Fibroblast of lung (primary cell): ENCODE data around the gene RNPEPL1. TPM values are rescaled to one million over a fixed set of nuclear protein-coding genes. Genes with fewer than 3 reads are reported as not detected.
"Not testable (repeated sequence)": the region's sequence is repeated elsewhere in the genome, so short reads cannot be mapped to it uniquely, and the experiment has no call there.

Experiments
- DNase-seq, 2 donors: peaks; one replicate each; pipeline versions ENCODE4 v3.0.0 to v3.0.0-alpha.2; 2010; ENCODE audit warnings: low read depth in 2 of 2
- H2AFZ ChIP-seq: 2 replicates; pipeline ENCODE4 v1.5.1; 2012; ENCODE audit warnings: low read length, control low read depth, inconsistent platforms
- H3K27ac ChIP-seq: 2 replicates; pipeline ENCODE4 v1.5.1; 2011; ENCODE audit warnings: low read length, control low read depth; ENCODE audit not compliant: insufficient read depth
- H3K27me3 ChIP-seq: 2 replicates; pipeline ENCODE4 v1.5.1; 2011; ENCODE audit warnings: mild to moderate bottlenecking, low read length; ENCODE audit not compliant: control insufficient read depth, insufficient read depth
- H3K36me3 ChIP-seq: 2 replicates; pipeline ENCODE4 v1.5.1; 2011; ENCODE audit warnings: low read length; ENCODE audit not compliant: control insufficient read depth, insufficient read depth
- H3K4me1 ChIP-seq: 2 replicates; pipeline ENCODE4 v1.5.1; 2011; ENCODE audit warnings: low read length; ENCODE audit not compliant: control insufficient read depth, insufficient read depth; ENCODE audit errors: extremely low read depth
- H3K4me2 ChIP-seq: 2 replicates; pipeline ENCODE4 v1.5.1; 2011; ENCODE audit warnings: low read length, control low read depth; ENCODE audit not compliant: insufficient read depth; ENCODE audit errors: extremely low read depth
- H3K4me3 ChIP-seq, 4 experiments: fragments of 200-600 bp in 1 of 4; sonication (generic) in 1 of 4; replicated peaks in 1 of 4; 2 replicates each; pipeline ENCODE4 v1.5.1; 2011 to 2016; ENCODE audit warnings: low read length in 4 of 4, low read depth in 3 of 4, mild to moderate bottlenecking in 3 of 4, control low read depth in 2 of 4, inconsistent platforms in 1 of 4, mixed read lengths in 1 of 4; ENCODE audit not compliant: insufficient read depth in 1 of 4; ENCODE audit errors: control extremely low read depth in 1 of 4
- H3K79me2 ChIP-seq: 2 replicates; pipeline ENCODE4 v1.5.1; 2012; ENCODE audit warnings: mild to moderate bottlenecking, low read length, inconsistent platforms; ENCODE audit not compliant: control insufficient read depth, insufficient read depth
- H3K9ac ChIP-seq: 2 replicates; pipeline ENCODE4 v1.5.1; 2011; ENCODE audit warnings: mild to moderate bottlenecking, low read length, control low read depth; ENCODE audit not compliant: insufficient read depth
- H3K9me3 ChIP-seq: 2 replicates; pipeline ENCODE4 v1.5.1; 2012; ENCODE audit warnings: low read depth, low read length; ENCODE audit not compliant: control insufficient read depth, insufficient read depth
- H4K20me1 ChIP-seq: 2 replicates; pipeline ENCODE4 v1.5.1; 2011; ENCODE audit warnings: low read length; ENCODE audit not compliant: control insufficient read depth, insufficient read depth; ENCODE audit errors: extremely low read depth
- CTCF ChIP-seq, 2 donors: IDR thresholded peaks in 1 of 2; conservative IDR thresholded peaks in 1 of 2; 1 replicate in 1 of 2; 2 replicates in 1 of 2; pipeline ENCODE4 v1.5.1; 2011 to 2012; ENCODE audit warnings: low read length in 2 of 2, control low read depth in 1 of 2, inconsistent platforms in 1 of 2, low read depth in 1 of 2, mild to moderate bottlenecking in 1 of 2
- EZH2 ChIP-seq: IDR thresholded peaks from 2 replicates; pipeline ENCODE4 v1.5.1; 2012; ENCODE audit warnings: low read length, control low read depth, mild to moderate bottlenecking; ENCODE audit errors: missing control alignments
- polyA plus RNA-seq, 2 donors: library from polyadenylated mRNA; depleted of rRNA in 1 of 2; stranded (reverse) in 1 of 2; unstranded in 1 of 2; fragments of >200 nt; gene quantifications; 2 replicates each; pipeline ENCODE4 v1.2.1, GENCODE V29; 2011 to 2012; ENCODE audit warnings: missing spikeins in 1 of 2
- total RNA-seq: library from RNA; depleted of rRNA; stranded (reverse); fragments of >200 nt; gene quantifications from 2 replicates; pipeline ENCODE4 v1.2.1, GENCODE V29; 2014

The RNPEPL1 gene
- total and polyA plus RNA-seq, 2 donors (not counting 1 experiment from before 2014, with no cell fraction given) = 7.9 to 20.6 TPM

DNA sequence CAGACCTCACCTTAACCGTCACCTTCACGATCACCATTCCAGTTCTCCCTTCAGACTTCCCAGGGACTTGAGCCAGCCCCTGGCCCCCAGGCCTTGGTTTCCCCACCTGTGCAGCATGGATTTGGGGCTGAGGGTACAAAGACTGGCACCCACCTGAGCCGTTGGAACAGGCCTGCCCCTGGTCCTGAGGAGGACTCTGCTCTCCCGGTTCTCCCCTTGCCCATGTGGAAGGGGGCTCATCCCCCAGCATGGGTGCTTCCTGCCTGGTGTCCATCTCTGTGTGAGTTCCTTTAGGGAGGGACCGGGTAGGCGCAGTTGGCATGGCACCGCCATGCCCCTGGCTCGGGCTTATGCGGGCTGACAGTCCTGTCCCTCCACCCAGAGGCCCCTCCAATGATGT is 46.1 kb downstream of the RNPEPL1 start:
- no peaks in the 10 kb centered on the region for H3K4me1 ChIP-seq
- H3K36me3 ChIP-seq = no peaks in the 10 kb centered on the region
- H3K27ac ChIP-seq = no peak overlapping the region
- no peak overlapping the region for H3K4me2 ChIP-seq
- no peaks in the 10 kb centered on the region for H3K79me2 ChIP-seq
- TF ChIP-seq EZH2 = no peak
- TF ChIP-seq CTCF (conservative IDR thresholded peaks at IDR 0.05 in 1 of 2, IDR thresholded peaks at IDR 0.05 in 1 of 2; ENCODE audit: low read depth in 1 of 2, low read length in 2 of 2) = no peak
- H4K20me1 ChIP-seq = no peaks in the 10 kb centered on the region
- no peak for DNase-seq
- H2AFZ ChIP-seq = no peak overlapping the region
- H3K27me3 ChIP-seq = no peaks in the 10 kb centered on the region
- H3K9me3 ChIP-seq = no peaks in the 10 kb centered on the region
- no peak overlapping the region for H3K4me3 ChIP-seq
- no peak overlapping the region for H3K9ac ChIP-seq

DNA sequence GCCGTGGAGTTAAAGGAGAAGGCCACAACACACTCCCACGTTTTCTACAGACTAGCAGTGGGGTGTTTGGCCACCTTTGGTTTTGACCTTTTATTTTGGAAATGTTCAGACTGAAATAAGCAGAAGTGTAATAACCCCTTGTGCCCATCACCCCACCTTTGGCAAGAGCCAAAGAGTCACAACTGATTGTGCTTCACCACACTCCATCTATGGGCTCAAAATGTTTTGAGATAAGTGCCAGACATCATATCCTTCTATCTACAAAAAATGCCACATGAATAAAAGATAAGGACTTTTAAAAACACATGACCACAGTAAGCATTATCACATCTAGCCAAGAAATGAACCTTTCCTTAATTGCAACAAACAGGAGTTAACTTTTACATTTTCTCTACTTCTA is 47.1 kb downstream of the RNPEPL1 start:
- Histone ChIP-seq H4K20me1 (no peaks in the 10 kb centered on the region), H3K36me3 (no peaks in the 10 kb centered on the region), H2AFZ (no peak overlapping the region), H3K79me2 (no peaks in the 10 kb centered on the region), H3K9ac (no peak overlapping the region), H3K27me3 (no peaks in the 10 kb centered on the region), H3K9me3 (no peaks in the 10 kb centered on the region), H3K4me3 (no peak overlapping the region), H3K4me2 (no peak overlapping the region), H3K27ac (no peak overlapping the region), H3K4me1 (no peaks in the 10 kb centered on the region)
- no peak for TF ChIP-seq EZH2
- TF ChIP-seq CTCF (conservative IDR thresholded peaks at IDR 0.05 in 1 of 2, IDR thresholded peaks at IDR 0.05 in 1 of 2; ENCODE audit: low read depth in 1 of 2, low read length in 2 of 2) = no peak
- DNase-seq = peak in 1 of 2 donors; percentile 3

- H4K20me1 ChIP-seq = no peaks in the 10 kb centered on the region
- H3K4me1 ChIP-seq = no peaks in the 10 kb centered on the region
- H3K27me3 ChIP-seq = no peaks in the 10 kb centered on the region
- no peaks in the 10 kb centered on the region for H3K9me3 ChIP-seq
- peak in 1 of 2 donors; percentile 21 for DNase-seq
- H3K9ac ChIP-seq = no peak overlapping the region
- H3K4me3 ChIP-seq = no peak overlapping the region
- no peak overlapping the region for H2AFZ ChIP-seq
- no peak overlapping the region for H3K27ac ChIP-seq
- no peaks in the 10 kb centered on the region for H3K79me2 ChIP-seq
- no peaks in the 10 kb centered on the region for H3K36me3 ChIP-seq
- TF ChIP-seq EZH2 = no peak
- TF ChIP-seq CTCF (conservative IDR thresholded peaks at IDR 0.05 in 1 of 2, IDR thresholded peaks at IDR 0.05 in 1 of 2; ENCODE audit: low read depth in 1 of 2, low read length in 2 of 2) = no peak
- H3K4me2 ChIP-seq = no peak overlapping the region
Measured at GRCh38 chr2:240615820-240616547, 47.7 kb downstream of the RNPEPL1 start.

DNA sequence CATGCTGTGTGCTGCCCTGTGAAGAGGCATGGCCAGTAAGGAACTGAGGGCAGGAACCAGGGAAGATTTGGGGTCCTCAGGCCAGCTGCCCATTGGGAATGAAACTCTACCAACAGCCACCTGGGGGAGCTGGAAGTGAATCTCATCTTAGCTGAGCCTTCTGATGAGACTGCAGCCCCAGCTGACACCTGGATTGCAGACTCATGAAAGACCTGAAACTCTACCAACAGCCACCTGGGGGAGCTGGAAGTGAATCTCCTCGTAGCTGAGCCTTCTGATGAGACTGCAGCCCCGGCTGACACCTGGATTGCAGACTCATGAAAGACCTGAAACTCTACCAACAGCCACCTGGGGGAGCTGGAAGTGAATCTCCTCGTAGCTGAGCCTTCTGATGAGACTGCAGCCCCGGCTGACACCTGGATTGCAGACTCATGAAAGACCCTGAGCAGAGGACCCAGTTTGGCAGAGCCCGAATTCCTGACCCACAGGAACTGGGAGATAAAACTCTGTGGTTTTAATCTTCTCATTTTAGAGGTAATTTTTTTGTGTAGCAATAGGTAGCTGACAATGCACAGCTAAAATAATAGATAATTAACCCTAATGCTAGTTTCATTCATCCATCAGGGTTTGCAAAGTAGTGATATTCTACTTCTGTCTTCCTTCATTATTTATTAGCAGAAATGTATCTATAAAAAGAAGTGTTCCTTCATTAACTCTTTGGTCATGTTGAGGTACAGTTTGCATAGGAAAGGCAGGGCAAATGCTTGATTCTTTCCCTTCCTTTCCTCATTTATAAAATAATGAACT is 48.8 kb downstream of the RNPEPL1 start:
- H2AFZ ChIP-seq, H3K27ac ChIP-seq, H3K9ac ChIP-seq, H3K4me1 ChIP-seq, H4K20me1 ChIP-seq, H3K4me2 ChIP-seq, H3K9me3 ChIP-seq, H3K27me3 ChIP-seq, H3K79me2 ChIP-seq, DNase-seq, H3K36me3 ChIP-seq, H3K4me3 ChIP-seq: not testable (repeated sequence)
